SK-N-SH (cell line): ENCODE data around the gene DRGX. TPM values are rescaled to one million over a fixed set of nuclear protein-coding genes. Genes with fewer than 3 reads are reported as not detected.

Source experiments
- CTCF ChIA-PET: fragments of 300-600, 350-600 bp; formaldehyde crosslinking; extraction: SDS; loops from one replicate; lab custom pipeline; 2021; lab: Yijun Ruan, JAX
- POLR2A ChIA-PET: fragments of 350-600 bp; sonication (Branson Sonifier 250); formaldehyde crosslinking; extraction: SDS; loops from one replicate; lab custom pipeline; 2020; ENCODE audit warnings: antibody characterized with exemption, inconsistent platforms; lab: Yijun Ruan, JAX
- DNase-seq: peaks from one replicate; pipeline ENCODE4 v3.0.0; 2012
- H2AFZ ChIP-seq: fragments of 200-600 bp; sonication (generic); 2 replicates; pipeline ENCODE4 v1.8.1; 2016; ENCODE audit warnings: antibody characterized with exemption, mild to moderate bottlenecking, low read depth
- H3F3A ChIP-seq: fragments of 200-600 bp; sonication (generic); replicated peaks from 2 replicates; pipeline ENCODE3; 2016; ENCODE audit warnings: antibody characterized with exemption, mild to moderate bottlenecking; ENCODE audit not compliant: insufficient read depth
- H3K27ac ChIP-seq, 2 experiments: fragments of 200-500 bp in 1 of 2; fragments of 200-600 bp in 1 of 2; sonication (Bioruptor generic) in 1 of 2; sonication (generic), shearing (Covaris generic) in 1 of 2; 2 replicates each; pipeline versions ENCODE4 v1.5.1 to v1.6.1; 2014 to 2016; ENCODE audit warnings: low read depth in 2 of 2, inconsistent platforms in 1 of 2, low read length in 1 of 2, mild to moderate bottlenecking in 1 of 2, mixed read lengths in 1 of 2
- H3K27me3 ChIP-seq: fragments of 200-600 bp; sonication (generic), shearing (Covaris generic); 2 replicates; pipeline ENCODE4 v1.6.1; 2016; ENCODE audit warnings: mixed run types; ENCODE audit not compliant: insufficient read depth
- H3K36me3 ChIP-seq, 2 experiments: fragments of 200-500 bp in 1 of 2; fragments of 200-600 bp in 1 of 2; sonication (Bioruptor generic) in 1 of 2; sonication (generic) in 1 of 2; replicated peaks in 1 of 2; 2 replicates each; pipeline versions ENCODE3 to v1.5.1; 2014 to 2016; ENCODE audit warnings: low read length in 1 of 2, mild to moderate bottlenecking in 1 of 2; ENCODE audit not compliant: insufficient read depth in 2 of 2, control insufficient read depth in 1 of 2
- H3K4me1 ChIP-seq, 2 experiments: fragments of 200-500 bp in 1 of 2; fragments of 200-600 bp in 1 of 2; sonication (Bioruptor generic) in 1 of 2; sonication (generic), shearing (Covaris generic) in 1 of 2; 2 replicates each; pipeline versions ENCODE4 v1.5.1 to v1.6.1; 2014 to 2016; ENCODE audit warnings: low read depth in 1 of 2, low read length in 1 of 2, mixed run types in 1 of 2; ENCODE audit not compliant: insufficient read depth in 2 of 2, control insufficient read depth in 1 of 2
- H3K4me2 ChIP-seq: fragments of 200-600 bp; sonication (generic), shearing (Covaris generic); 2 replicates; pipeline ENCODE4 v1.6.1; 2017; ENCODE audit warnings: mixed run types
- H3K4me3 ChIP-seq, 2 experiments: fragments of 200-500 bp in 1 of 2; fragments of 200-600 bp in 1 of 2; sonication (Bioruptor generic) in 1 of 2; sonication (generic), shearing (Covaris generic) in 1 of 2; 2 replicates each; pipeline versions ENCODE4 v1.5.1 to v1.8.1; 2014 to 2016; ENCODE audit warnings: low read depth in 2 of 2, inconsistent platforms in 1 of 2, low read length in 1 of 2, mild to moderate bottlenecking in 1 of 2, mixed read lengths in 1 of 2, moderate library complexity in 1 of 2
- H3K79me2 ChIP-seq: fragments of 200-600 bp; sonication (generic); 2 replicates; pipeline ENCODE4 v1.8.1; 2017; ENCODE audit warnings: mild to moderate bottlenecking; ENCODE audit not compliant: insufficient read depth
- H3K9ac ChIP-seq: fragments of 200-600 bp; sonication (generic); 2 replicates; pipeline ENCODE4 v1.6.1; 2017; ENCODE audit warnings: mixed run types
- H3K9me2 ChIP-seq: fragments of 200-600 bp; sonication (generic); 2 replicates; pipeline ENCODE4 v1.6.1; 2017; ENCODE audit warnings: mixed run types
- H3K9me3 ChIP-seq: fragments of 200-600 bp; sonication (generic); 2 replicates; pipeline ENCODE4 v1.6.1; 2017; ENCODE audit warnings: mixed run types, mild to moderate bottlenecking, moderate library complexity
- H4K20me1 ChIP-seq: fragments of 200-600 bp; sonication (generic); 2 replicates; pipeline ENCODE4 v1.6.1; 2017; ENCODE audit warnings: mild to moderate bottlenecking, mixed run types; ENCODE audit not compliant: insufficient read depth
- CHD2 ChIP-seq: fragments of 150-350 bp; IDR thresholded peaks from 2 replicates; pipeline ENCODE4 v1.6.1; 2018; ENCODE audit warnings: low read length; ENCODE audit not compliant: partially characterized antibody
- EZH2phosphoT487 ChIP-seq: fragments of 200-600 bp; sonication (generic); IDR thresholded peaks from 2 replicates; pipeline ENCODE4 v1.6.1; 2017; ENCODE audit warnings: low read depth, mixed run types, mild to moderate bottlenecking, antibody characterized with exemption, moderate library complexity, borderline replicate concordance
- FOSL2 ChIP-seq: IDR thresholded peaks from 2 replicates; pipeline ENCODE4 v1.4.0; 2012; ENCODE audit warnings: low read depth, mild to moderate bottlenecking, moderate library complexity, borderline replicate concordance
- FOXM1 ChIP-seq: IDR thresholded peaks from 2 replicates; pipeline ENCODE4 v1.4.0; 2012; ENCODE audit warnings: low read depth, mild to moderate bottlenecking
- JUND ChIP-seq: IDR thresholded peaks from 2 replicates; pipeline ENCODE4 v1.4.0; 2012
- MXI1 ChIP-seq: IDR thresholded peaks from 2 replicates; pipeline ENCODE4 v1.6.1; 2012; ENCODE audit warnings: mild to moderate bottlenecking, low read depth, low read length, improper control_type of control experiment
- NFIC ChIP-seq: IDR thresholded peaks from 2 replicates; pipeline ENCODE4 v1.4.0; 2012; ENCODE audit warnings: borderline replicate concordance
- RAD21 ChIP-seq: IDR thresholded peaks from 2 replicates; pipeline ENCODE4 v1.6.1; 2012; ENCODE audit warnings: mild to moderate bottlenecking, low read length
- RCOR1 ChIP-seq: fragments of 150-350 bp; IDR thresholded peaks from 2 replicates; pipeline ENCODE4 v1.6.1; 2017; ENCODE audit warnings: antibody characterized with exemption, low read length
- REST ChIP-seq: IDR thresholded peaks from 2 replicates; pipeline ENCODE4 v1.6.1; 2012; ENCODE audit warnings: mild to moderate bottlenecking, low read depth, low read length, moderate library complexity
- TCF12 ChIP-seq: IDR thresholded peaks from 2 replicates; pipeline ENCODE4 v1.4.0; 2012
- USF1 ChIP-seq: IDR thresholded peaks from 2 replicates; pipeline ENCODE4 v1.4.0; 2012; ENCODE audit warnings: low read depth, borderline replicate concordance
- USF2 ChIP-seq: fragments of 150-350 bp; IDR thresholded peaks from 2 replicates; pipeline ENCODE4 v1.6.1; 2017; ENCODE audit warnings: antibody characterized with exemption, low read length, low read depth, borderline replicate concordance
- YY1 ChIP-seq: IDR thresholded peaks from 2 replicates; pipeline ENCODE4 v1.4.0; 2012; ENCODE audit warnings: low read depth, mild to moderate bottlenecking
- WGBS: methylation state at CpG from one replicate; pipeline ENCODE4 v1.1.6; 2017; ENCODE audit warnings: low lambda C conversion rate; 5-methylcytosine and 5-hydroxymethylcytosine counted together
- polyA plus RNA-seq, 3 experiments: library from polyadenylated mRNA; depleted of rRNA; stranded (reverse); fragments of >200 nt; gene quantifications; 2 replicates each; pipeline ENCODE4 v1.2.3, GENCODE V29; 2012
- TF ChIP-seq, protein P1 (sequence below): IDR thresholded peaks from 2 replicates; pipeline ENCODE4; 2012
- TF ChIP-seq, protein P2 (sequence below): fragments of 200-600 bp; sonication (generic); IDR thresholded peaks from 2 replicates; pipeline ENCODE4 v1.6.1; 2017; ENCODE audit warnings: antibody characterized with exemption, mild to moderate bottlenecking, moderate library complexity
- TF ChIP-seq, protein P3 (sequence below): IDR thresholded peaks from 2 replicates; pipeline ENCODE4 v1.4.0; 2012; ENCODE audit warnings: low read depth, borderline replicate concordance

DRGX gene
- polyA plus RNA-seq, 1 of the 3 experiments (the other 2 are of a cell fraction), result not detected

- H3K27ac ChIP-seq, result no peak overlapping the region
- H3K79me2 ChIP-seq, result no peaks in the 10 kb centered on the region
- TF ChIP-seq CHD2 (no peak), JUND (no peak)
- H3K4me2 ChIP-seq, result no peak overlapping the region
- WGBS, result 19% methylated on average over 2 of the region's 2 CpGs
- H3K4me1 ChIP-seq, result peaks cover 0 to 22% of the 10 kb centered on the region in 2 experiments; a peak in 1 of 4 replicates
- no peaks in the 10 kb centered on the region for H3K9me3 ChIP-seq
- no peak overlapping the region for H2AFZ ChIP-seq
- ChIA-PET CTCF (no interaction called here), POLR2A (no interaction called here)
- H3F3A ChIP-seq, result no peaks in the 10 kb centered on the region
- H3K9ac ChIP-seq, result no peak overlapping the region
- H3K36me3 ChIP-seq, result no peaks in the 10 kb centered on the region
- no peak overlapping the region for H3K4me3 ChIP-seq
- DNase-seq, result no peak
- H3K9me2 ChIP-seq, result no peaks in the 10 kb centered on the region
- H4K20me1 ChIP-seq, result no peaks in the 10 kb centered on the region
- no peaks in the 10 kb centered on the region for H3K27me3 ChIP-seq
These were observed 75.7 kb downstream of the DRGX start for GRCh38 chr10:49320191-49320590.

- no peaks in the 10 kb centered on the region for H3K27me3 ChIP-seq
- H3K4me3 ChIP-seq, result no peak overlapping the region
- WGBS, result 75% methylated on average over 1 of the region's 1 CpG
- H4K20me1 ChIP-seq, result no peaks in the 10 kb centered on the region
- no peaks in the 10 kb centered on the region for H3K79me2 ChIP-seq
- no peaks in the 10 kb centered on the region for H3F3A ChIP-seq
- DNase-seq, result no peak
- H3K27ac ChIP-seq, result no peak overlapping the region; a peak in 2 of 4 replicates
- ChIA-PET POLR2A (interaction anchor here (0.6 kb wide), 1 partner anchor 24 kb away, joined by 3 read pairs; no protein-coding TSS in a partner anchor), CTCF (interaction anchor here (0.7 kb wide), 1 partner anchor 193 kb away, joined by 3 read pairs; no protein-coding TSS in a partner anchor)
- H3K4me1 ChIP-seq, result peaks cover 0 to 22% of the 10 kb centered on the region in 2 experiments; a peak in 1 of 4 replicates
- no peak overlapping the region for H3K4me2 ChIP-seq
- H2AFZ ChIP-seq, result no peak overlapping the region
- no peaks in the 10 kb centered on the region for H3K9me2 ChIP-seq
- no peaks in the 10 kb centered on the region for H3K36me3 ChIP-seq
- H3K9me3 ChIP-seq, result no peaks in the 10 kb centered on the region
- H3K9ac ChIP-seq, result no peak overlapping the region
- TF ChIP-seq FOXM1, result no peak
- no peak for TF ChIP-seq RAD21
- TF ChIP-seq YY1, result no peak
- no peak for TF ChIP-seq JUND
- no peak for TF ChIP-seq NFIC
- no peak for TF ChIP-seq FOSL2
- TF ChIP-seq, protein P1, sequence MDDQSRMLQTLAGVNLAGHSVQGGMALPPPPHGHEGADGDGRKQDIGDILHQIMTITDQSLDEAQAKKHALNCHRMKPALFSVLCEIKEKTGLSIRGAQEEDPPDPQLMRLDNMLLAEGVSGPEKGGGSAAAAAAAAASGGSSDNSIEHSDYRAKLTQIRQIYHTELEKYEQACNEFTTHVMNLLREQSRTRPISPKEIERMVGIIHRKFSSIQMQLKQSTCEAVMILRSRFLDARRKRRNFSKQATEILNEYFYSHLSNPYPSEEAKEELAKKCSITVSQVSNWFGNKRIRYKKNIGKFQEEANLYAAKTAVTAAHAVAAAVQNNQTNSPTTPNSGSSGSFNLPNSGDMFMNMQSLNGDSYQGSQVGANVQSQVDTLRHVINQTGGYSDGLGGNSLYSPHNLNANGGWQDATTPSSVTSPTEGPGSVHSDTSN, result no peak
- TF ChIP-seq REST, result no peak
- no peak for TF ChIP-seq TCF12
- TF ChIP-seq EZH2phosphoT487, result no peak
- no peak for TF ChIP-seq RCOR1
- no peak for TF ChIP-seq USF2
- TF ChIP-seq USF1, result no peak
- TF ChIP-seq MXI1, result no peak
- TF ChIP-seq, protein P2, sequence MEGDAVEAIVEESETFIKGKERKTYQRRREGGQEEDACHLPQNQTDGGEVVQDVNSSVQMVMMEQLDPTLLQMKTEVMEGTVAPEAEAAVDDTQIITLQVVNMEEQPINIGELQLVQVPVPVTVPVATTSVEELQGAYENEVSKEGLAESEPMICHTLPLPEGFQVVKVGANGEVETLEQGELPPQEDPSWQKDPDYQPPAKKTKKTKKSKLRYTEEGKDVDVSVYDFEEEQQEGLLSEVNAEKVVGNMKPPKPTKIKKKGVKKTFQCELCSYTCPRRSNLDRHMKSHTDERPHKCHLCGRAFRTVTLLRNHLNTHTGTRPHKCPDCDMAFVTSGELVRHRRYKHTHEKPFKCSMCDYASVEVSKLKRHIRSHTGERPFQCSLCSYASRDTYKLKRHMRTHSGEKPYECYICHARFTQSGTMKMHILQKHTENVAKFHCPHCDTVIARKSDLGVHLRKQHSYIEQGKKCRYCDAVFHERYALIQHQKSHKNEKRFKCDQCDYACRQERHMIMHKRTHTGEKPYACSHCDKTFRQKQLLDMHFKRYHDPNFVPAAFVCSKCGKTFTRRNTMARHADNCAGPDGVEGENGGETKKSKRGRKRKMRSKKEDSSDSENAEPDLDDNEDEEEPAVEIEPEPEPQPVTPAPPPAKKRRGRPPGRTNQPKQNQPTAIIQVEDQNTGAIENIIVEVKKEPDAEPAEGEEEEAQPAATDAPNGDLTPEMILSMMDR, result no peak
- TF ChIP-seq, protein P3, sequence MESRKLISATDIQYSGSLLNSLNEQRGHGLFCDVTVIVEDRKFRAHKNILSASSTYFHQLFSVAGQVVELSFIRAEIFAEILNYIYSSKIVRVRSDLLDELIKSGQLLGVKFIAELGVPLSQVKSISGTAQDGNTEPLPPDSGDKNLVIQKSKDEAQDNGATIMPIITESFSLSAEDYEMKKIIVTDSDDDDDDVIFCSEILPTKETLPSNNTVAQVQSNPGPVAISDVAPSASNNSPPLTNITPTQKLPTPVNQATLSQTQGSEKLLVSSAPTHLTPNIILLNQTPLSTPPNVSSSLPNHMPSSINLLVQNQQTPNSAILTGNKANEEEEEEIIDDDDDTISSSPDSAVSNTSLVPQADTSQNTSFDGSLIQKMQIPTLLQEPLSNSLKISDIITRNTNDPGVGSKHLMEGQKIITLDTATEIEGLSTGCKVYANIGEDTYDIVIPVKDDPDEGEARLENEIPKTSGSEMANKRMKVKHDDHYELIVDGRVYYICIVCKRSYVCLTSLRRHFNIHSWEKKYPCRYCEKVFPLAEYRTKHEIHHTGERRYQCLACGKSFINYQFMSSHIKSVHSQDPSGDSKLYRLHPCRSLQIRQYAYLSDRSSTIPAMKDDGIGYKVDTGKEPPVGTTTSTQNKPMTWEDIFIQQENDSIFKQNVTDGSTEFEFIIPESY, result no peak
These were observed 76.7 kb downstream of the DRGX start for GRCh38 chr10:49319206-49319605.
